GM18867 (cell line): ENCODE data around the gene THSD7A.

Source experiments
- ATAC-seq: cut with Tn5 transposase; IDR thresholded peaks from one replicate; pipeline ENCODE4 v1.9.1; 2021; ENCODE audit warnings: mild to moderate bottlenecking, moderate library complexity; ENCODE audit not compliant: unreplicated experiment

The THSD7A gene

GRCh38 chr7:11591055-11591633 is 240.9 kb downstream of the THSD7A start:
- no peak for ATAC-seq

GRCh38 chr7:11589251-11589650 is 242.7 kb downstream of the THSD7A start:
- ATAC-seq = no peak

GRCh38 chr7:11587814-11588213 is 244.2 kb downstream of the THSD7A start:
- ATAC-seq = peak; percentile 50

- no peak for ATAC-seq
Observed at GRCh38 chr7:11587048-11587447, 244.9 kb downstream of the THSD7A start.

GRCh38 chr7:11584406-11585031 is 247.5 kb downstream of the THSD7A start:
- ATAC-seq = peak; percentile 45

GRCh38 chr7:11579141-11579540 is 252.9 kb downstream of the THSD7A start:
- ATAC-seq = no peak

GRCh38 chr7:11576310-11576709 is 255.7 kb downstream of the THSD7A start:
- no peak for ATAC-seq

- no peak for ATAC-seq
Observed at GRCh38 chr7:11573128-11573750, 258.8 kb downstream of the THSD7A start.

- no peak for ATAC-seq
Observed at GRCh38 chr7:11570922-11571550, 261.0 kb downstream of the THSD7A start.

GRCh38 chr7:11570205-11570604 is 261.8 kb downstream of the THSD7A start:
- no peak for ATAC-seq

- ATAC-seq = no peak
Observed at GRCh38 chr7:11567571-11567970, 264.4 kb downstream of the THSD7A start.

GRCh38 chr7:11557627-11558026 is 274.4 kb downstream of the THSD7A start:
- peak; percentile 99 for ATAC-seq

- ATAC-seq = no peak
Observed at GRCh38 chr7:11552676-11553296, 279.2 kb downstream of the THSD7A start.

- no peak for ATAC-seq
Observed at GRCh38 chr7:11551470-11551869, 280.5 kb downstream of the THSD7A start.

- ATAC-seq = no peak
Observed at GRCh38 chr7:11548532-11548931, 283.5 kb downstream of the THSD7A start.

- ATAC-seq = no peak
Observed at GRCh38 chr7:11541330-11541729, 290.7 kb downstream of the THSD7A start.

- ATAC-seq = peak; percentile 26
Observed at GRCh38 chr7:11540271-11540761, 291.7 kb downstream of the THSD7A start.

GRCh38 chr7:11539853-11540252 is 292.1 kb downstream of the THSD7A start:
- ATAC-seq = peak; percentile 49

- ATAC-seq = no peak
Observed at GRCh38 chr7:11538751-11539299, 293.2 kb downstream of the THSD7A start.

GRCh38 chr7:11533229-11533820 is 298.7 kb downstream of the THSD7A start:
- no peak for ATAC-seq

GRCh38 chr7:11529382-11529781 is 302.6 kb downstream of the THSD7A start:
- no peak for ATAC-seq
